SH-SY5Y (cell line): ENCODE results near the gene RASA2.

Experiments
- GATA2 ChIP-seq: IDR thresholded peaks from 2 replicates; pipeline ENCODE4 v1.6.1; 2011; ENCODE audit warnings: mild to moderate bottlenecking, low read depth, low read length
- GATA3 ChIP-seq: IDR thresholded peaks from 2 replicates; pipeline ENCODE4 v1.6.1; 2011; ENCODE audit warnings: low read depth, mild to moderate bottlenecking, low read length, moderate library complexity

DNA sequence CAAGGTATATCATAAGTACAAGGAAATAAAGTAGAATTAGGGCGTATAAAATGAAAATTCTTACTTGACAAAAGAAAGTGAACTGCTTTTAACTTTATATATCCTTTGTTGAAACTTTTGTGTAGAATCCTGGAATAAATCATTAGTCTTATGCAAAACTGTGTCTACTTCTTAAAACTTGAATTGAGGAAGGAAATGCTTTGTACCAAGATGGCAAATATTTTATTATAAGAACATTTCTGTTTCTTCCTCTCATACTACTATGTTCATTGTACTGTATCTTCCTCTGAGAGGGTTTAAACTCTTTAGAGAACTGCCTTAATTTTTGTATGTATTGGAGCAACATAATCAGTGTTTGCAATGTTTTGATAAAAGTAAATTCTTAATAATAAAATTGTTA, 42.0 kb downstream of the RASA2 start:
- TF ChIP-seq GATA3 = no peak
- no peak for TF ChIP-seq GATA2
